GM12872 (cell line): ENCODE measurements around the gene DARS1.

Experiments
- TF ChIP-seq, protein P1 (sequence below): IDR thresholded peaks from 3 replicates; pipeline ENCODE4 v1.5.1; 2011; ENCODE audit warnings: low read depth, mild to moderate bottlenecking, low read length, moderate library complexity; ENCODE audit not compliant: insufficient read depth

DARS1 gene

DNA sequence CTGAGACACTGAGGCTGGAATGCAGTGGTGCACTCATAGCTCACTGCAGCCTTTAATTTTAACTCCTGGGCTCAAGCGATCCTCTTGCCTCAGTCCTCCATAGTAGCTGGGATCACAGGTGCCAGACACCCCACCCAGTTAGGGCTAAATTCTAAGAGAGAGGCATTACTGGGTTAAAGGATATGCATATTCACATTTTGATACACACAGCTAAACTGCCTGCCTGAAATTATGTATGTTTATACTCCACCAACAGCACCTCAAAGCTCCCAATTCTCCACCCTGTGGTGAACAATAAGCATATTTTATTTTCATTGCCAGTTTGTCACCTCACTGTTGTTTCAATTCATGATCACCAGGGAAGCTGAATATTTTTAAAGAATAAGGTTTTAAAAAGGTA is 90.5 kb downstream of the DARS1 start:
- TF ChIP-seq, protein P1, sequence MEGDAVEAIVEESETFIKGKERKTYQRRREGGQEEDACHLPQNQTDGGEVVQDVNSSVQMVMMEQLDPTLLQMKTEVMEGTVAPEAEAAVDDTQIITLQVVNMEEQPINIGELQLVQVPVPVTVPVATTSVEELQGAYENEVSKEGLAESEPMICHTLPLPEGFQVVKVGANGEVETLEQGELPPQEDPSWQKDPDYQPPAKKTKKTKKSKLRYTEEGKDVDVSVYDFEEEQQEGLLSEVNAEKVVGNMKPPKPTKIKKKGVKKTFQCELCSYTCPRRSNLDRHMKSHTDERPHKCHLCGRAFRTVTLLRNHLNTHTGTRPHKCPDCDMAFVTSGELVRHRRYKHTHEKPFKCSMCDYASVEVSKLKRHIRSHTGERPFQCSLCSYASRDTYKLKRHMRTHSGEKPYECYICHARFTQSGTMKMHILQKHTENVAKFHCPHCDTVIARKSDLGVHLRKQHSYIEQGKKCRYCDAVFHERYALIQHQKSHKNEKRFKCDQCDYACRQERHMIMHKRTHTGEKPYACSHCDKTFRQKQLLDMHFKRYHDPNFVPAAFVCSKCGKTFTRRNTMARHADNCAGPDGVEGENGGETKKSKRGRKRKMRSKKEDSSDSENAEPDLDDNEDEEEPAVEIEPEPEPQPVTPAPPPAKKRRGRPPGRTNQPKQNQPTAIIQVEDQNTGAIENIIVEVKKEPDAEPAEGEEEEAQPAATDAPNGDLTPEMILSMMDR = no peak

DNA sequence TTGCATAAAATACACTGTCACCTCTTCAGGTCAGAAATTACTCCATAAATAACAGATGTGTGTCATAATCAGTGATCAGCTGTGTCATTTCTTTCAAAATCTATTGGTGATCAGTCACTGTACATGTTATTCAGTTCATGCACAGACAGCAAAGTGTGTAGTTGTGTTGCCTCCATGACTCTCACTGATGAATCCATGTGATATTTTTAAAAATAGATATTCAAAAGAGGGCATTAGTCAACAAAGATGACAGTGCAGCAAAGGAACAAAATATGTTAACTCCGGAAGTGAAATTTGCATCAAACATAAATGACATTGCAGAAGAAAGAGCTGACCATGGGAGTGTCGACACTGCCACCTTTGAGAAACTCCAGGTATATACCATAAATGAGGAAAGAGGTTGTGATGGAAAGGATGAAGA is 92.0 kb downstream of the DARS1 start:
- TF ChIP-seq, protein P1 = no peak

DNA sequence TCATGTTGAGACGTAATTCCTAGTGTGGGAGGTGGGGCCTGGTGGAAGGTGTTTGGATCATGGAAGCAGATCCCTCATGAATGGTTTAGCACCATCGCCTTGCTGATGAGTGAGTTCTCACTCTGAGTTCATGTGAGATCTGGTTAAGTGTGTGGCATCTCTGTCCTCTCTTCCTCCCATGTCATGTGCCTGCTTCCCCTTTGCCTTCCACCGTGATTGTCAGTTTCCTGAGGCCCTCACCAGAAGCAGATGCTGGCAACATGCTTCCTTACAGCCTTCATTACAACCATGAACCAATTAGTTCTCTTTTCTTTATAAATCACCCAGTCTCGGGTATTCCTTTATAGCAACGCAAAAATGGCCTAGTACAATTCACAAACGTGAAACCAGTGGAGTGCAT is 94.6 kb downstream of the DARS1 start:
- TF ChIP-seq, protein P1 = no peak

DNA sequence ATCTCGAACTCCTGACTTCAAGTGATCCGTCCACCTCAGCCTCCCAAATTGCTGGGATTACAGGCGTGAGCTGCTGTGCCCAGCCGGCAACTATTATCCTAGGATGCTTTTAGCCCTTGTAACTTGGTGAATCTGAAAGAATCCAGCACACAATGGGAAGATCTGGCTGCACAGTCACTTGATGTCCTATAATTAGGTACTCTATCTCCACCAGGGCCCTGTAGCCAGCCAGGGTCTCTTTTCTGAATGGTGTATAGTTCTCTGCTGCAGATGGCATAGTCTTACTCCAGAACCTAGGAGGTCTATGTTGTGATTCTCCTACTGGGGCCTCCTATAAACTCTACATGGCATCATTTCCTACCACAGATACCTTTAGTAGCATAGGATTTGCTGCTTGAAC is 95.3 kb downstream of the DARS1 start:
- TF ChIP-seq, protein P1 = no peak

DNA sequence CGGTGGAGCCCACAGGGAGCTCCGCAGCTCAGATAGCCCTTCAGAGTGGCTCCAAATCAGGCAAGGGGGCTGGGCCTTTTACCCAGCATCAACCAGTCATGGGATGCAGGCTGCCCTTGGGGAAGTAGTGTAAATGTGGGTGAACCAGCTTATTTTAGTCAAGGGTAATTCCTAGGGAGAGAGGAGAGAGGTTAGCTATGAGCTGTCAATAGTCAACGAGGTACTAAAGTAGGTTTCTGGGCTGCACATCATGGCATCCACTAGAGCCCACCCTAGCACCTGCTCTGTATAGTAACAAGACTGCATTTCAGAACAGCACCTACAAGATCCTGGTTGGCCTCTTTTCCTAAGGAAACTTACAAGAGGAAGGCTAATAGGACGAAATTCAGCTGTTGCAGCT is 99.7 kb downstream of the DARS1 start:
- TF ChIP-seq, protein P1 = no peak

DNA sequence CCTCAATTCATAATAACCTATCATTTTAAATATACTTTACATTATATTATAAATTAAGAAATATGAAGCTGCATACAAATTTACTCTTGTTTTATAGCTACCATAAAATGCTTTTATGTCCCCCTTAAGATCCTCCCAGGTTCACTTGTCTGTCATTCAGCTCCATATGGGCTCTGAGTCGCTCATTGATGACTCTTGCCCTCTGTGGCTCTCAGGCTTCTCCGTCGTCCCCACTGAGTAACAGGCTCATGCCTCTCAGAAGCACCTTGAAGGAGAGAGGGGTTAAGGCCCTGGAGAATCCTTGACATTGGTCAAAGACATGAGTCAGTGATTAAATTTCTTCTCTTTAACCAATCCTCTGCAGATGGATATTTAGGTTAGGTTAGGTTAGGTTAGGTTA is 103.0 kb downstream of the DARS1 start:
- TF ChIP-seq, protein P1 = no peak

DNA sequence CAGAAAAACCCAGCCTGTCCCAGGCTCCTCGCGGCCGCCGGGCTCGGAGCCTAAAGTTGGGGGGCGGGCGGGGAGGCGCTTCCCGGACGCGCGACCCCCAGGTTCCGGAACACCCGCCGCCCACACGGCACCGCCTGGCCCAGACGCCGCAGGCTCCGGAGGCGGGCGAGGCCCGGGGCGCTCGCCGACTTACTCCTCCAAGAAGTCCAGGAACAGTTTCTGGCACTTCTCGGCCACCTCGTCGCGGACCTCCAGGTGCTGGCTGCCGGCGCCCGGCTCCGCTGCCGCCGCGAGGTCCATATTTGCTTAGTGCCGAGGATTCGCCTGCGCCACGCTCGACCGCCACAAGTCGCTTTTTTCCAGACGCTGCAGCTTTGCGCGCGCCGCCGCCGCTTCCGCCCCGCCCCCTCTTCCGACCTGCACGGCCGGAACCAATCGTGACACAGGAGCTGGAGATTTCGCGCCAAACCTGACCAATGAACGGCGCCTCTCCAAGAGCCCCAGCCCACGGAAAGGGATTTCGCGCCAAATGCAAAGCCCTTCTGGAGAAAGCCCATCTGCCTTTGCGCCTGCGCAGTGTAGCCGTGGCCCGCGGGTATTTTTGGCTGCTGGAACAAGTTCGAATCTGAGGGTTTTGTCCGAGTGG is 109.2 kb downstream of the DARS1 start, which contains the start of gene MCM6:
MCM6 (minus strand) TSS at position 378 of the 646 bp plus-strand sequence; CDS start at position 300, 78 bp downstream.
- TF ChIP-seq, protein P1 = no peak
